COR-L47 (cell line): ENCODE results near the gene METTL9.
"Not testable (repeated sequence)": the region's sequence is repeated elsewhere in the genome, so short reads cannot be mapped to it uniquely, and the experiment has no call there.

Source experiments
- DNase-seq: peaks from one replicate; lab custom pipeline; 2025; lab: John Stamatoyannopoulos, UW

The METTL9 gene

DNA sequence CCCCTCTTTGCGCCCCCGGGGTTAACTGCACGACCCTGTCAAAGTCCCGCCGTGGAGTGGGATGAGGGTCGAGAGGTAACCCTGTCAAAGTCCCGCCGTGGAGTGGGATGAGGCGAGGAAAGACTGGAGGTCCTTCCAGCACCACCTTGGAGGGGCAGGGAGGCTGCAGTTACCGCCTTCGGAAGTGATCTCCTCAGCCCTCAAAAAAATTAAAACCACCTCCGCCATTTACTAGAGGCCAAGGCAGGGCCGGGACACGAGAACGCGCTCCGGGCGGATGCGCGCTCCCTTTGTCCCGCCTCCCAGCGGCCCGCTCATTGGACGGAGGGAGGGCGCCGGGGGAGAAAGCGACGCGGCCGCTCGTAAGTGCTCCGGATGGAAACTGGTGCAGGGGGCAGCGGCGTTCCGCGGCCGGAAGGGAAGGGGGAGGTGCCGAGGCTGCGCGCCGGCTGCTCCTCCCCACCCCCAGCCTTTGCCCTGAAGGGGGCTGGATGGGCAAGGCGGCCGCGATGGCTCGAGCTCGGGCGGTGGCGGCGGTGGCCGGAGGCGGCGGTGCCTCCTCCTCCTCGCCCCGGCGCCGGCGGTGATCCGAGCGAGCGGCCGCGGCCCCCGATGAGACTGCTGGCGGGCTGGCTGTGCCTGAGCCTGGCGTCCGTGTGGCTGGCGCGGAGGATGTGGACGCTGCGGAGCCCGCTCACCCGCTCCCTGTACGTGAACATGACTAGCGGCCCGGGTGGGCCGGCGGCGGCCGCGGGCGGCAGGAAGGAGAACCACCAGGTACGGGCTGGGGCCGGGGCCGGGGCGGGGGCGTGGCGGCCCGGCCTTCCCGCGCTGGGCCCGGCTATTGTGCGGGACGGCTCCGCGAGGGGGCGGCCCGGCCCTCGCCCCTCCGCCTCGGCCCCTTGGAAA lies at the start of gene METTL9:
TSS of gene METTL9 (plus strand) at position 456 of the 909 bp plus-strand sequence. CDS start at position 613, 157 bp downstream.
- DNase-seq = peak; percentile 92

DNA sequence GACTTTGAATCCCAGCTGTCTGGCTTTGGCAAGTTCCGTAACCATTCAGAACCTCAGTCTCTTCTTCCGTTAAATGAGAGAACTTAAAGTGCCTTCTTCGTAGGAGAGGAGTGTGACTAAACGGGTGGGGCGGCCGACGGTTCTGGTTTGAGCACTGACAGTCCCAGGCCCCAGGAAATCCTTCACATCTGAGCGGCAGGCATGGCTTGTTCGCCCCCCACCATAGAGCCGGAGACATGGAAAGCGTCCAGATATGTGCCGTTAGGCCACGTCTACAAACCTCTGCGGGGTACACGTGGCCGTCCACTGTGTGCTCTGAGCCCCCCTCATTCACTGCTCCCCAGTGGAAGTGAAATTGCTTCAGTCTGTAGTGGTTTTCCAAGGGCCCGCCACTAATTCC lies 49.4 kb upstream of the METTL9 start:
- DNase-seq = not testable (repeated sequence)

DNA sequence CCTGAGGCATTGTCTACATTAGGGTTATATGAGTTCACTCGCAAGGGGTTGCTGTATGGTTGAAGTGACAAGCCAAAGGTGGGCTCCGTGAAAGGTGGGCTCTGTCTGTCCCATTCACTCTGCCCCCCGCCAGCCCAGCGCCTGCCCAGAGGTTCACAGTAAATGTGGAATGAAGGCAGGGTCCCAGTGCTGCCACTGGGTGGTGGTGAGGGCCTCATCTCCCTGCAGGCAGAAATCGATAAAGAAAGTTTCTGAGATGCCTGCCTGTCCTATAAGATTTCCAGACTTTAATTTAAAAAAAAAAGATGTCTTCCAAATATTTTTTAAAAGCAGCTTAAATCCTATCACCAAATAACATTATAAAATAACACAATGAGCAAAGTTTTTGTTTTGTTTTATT lies 48.9 kb upstream of the METTL9 start:
- not testable (repeated sequence) for DNase-seq

DNA sequence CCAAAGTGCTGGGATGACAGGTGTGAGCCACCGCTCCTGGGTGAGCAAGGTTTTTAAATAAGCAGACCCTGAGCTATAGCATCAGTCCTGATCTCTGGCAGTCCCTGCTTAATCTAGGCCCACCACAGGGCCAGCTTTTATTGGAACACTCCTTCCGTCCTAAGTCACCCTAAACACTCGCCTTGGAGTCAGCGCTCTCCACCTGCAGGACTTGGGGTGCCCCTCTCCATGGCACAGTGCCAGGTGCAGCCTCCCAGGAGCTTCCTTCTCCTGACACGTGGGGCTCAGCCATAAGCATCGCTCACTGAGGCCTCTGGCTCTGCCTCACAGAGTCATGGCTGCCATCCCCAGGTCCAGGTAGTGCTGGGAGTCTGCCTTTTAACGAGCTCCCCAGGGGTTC lies 48.3 kb upstream of the METTL9 start:
- DNase-seq = not testable (repeated sequence)

DNA sequence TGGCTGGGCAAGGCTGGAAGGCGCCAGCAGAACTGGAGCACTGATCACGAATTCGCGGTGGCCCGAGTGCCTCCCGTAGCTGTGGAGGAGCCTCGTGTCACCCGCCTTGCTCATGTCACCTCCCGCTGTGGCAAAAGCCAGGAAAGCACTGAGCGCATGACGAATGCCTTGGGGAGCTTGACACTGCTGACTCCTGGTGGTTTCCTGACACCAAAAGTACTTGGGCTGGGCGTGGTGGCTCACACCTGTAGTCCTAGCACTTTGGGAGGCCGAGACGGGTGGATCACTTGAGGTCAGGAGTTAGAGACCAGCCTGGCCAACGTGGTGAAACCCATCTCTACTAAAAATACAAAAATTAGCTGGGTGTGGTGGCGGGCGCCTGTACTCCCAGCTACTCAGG lies 47.8 kb upstream of the METTL9 start:
- DNase-seq = not testable (repeated sequence)

DNA sequence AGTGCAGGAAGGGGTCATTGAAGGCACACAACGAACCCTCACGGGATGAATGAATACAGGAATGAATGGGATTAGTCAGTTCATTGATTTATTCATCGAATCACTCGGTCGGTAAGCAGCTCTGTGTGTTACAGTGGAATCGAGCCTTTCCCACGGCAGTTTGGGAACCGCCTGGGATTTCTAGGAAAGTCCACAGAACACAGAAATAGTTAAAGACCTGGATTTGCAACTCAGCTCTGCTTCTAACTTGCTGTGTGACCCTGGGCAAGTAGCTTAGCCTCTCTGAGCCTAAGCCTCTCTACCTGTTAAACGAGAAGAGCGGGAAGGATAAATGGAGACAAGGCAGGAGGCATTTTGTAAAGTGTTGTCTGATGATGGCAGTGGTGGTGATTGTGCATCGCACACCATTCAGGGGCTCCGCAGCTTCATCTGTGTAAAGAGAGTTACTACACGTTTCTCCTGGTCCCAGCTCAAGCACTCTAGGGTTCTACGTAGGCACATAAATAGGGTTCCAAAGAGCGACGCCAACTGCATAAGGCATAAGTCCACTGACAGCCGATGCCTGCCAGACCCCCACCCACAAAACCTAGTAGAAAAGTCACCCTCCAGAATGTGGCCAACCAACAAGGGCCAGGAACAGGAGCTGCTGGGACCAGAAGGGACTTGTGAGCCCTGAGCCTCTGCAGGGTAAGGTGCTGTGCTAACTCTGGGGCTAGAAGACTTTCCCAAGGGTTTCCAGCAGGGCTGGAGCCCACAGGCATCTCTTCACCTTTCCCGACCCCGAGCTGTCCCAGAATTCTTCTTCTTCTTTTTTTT lies 45.7 kb upstream of the METTL9 start:
- not testable (repeated sequence) for DNase-seq

DNA sequence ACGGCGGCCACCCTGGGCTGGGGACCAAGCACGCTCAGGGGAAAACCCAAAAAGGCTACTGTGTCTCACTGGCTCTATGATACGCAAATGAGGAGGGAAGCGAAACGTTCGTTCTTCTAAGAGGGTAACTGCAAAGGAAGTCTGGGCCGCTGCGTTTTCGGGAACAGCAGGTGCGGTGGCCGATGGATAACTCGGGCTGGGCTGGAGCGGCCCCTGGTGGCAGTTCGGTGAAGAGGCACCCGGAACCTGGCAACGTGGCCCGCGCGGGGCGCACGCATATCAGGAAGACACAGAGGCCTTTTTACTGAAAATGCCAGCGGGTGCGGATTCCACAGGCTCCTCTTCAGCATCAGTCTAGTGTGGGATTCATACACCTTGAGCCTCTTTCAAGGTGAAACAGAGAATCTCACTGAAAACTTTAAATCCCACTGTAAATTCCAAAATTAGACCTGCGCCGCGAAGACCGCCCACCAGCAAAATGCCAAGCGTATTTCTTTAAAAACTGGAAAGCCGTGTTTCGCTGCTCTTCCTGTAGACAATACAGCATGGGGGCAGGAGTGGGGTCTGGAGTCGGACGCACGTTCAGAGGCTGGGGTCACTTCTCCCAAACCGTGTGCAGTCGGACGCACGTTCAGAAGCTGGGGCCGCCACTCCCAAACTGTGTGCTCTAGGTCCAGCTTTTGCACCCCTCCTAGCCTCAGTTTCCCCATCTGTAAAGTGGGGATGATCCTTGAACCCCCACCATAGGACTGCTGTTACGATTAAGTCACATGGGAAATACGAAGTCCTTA lies 44.4 kb upstream of the METTL9 start:
- peak; percentile 80 for DNase-seq

DNA sequence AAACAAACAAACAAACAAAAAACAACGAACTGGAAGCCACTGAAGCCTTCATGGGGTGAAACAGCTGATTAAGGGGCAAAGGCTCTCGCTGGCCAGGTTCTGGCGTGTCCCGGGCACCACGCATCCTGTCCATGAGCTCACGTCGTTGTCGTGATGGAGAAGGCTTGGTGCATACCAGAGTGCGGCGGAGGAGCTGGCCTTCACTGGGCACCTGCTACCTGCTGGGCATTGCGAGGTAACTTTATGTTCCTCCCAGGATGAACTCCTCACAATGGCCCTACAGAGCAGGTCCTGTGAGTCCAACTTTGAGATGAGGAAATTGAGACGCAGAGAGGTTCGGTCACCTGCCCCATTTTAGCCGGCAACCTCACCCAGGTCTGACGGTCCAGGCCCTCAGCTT lies 43.8 kb upstream of the METTL9 start:
- DNase-seq = not testable (repeated sequence)

DNA sequence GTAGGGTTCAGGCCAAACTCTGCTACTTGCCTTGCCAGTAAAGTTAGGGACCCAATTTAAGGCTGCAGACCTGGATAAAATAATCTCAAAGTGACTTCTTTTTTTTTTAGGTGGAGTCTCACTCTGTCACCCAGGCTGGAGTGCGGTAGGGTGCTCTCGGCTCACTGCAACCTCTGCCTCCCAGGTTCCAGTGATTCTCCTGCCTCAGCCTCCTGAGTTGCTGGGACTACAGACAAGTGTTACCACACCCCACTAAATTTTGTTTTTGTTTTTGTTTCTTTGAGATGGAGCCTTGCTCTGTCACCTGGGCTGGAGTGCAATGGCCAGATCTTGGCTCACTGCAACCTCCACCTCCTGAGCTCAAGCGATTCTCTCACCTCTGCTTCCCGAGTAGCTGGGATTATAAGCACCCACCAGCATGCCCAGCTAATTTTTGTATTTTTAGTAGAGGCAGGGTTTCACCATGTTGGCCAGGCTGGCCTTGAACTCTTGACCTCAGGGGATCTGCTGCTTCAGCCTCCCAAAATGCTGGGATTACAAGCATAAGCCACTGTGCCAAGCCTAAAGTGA lies 43.3 kb upstream of the METTL9 start:
- DNase-seq = not testable (repeated sequence)

DNA sequence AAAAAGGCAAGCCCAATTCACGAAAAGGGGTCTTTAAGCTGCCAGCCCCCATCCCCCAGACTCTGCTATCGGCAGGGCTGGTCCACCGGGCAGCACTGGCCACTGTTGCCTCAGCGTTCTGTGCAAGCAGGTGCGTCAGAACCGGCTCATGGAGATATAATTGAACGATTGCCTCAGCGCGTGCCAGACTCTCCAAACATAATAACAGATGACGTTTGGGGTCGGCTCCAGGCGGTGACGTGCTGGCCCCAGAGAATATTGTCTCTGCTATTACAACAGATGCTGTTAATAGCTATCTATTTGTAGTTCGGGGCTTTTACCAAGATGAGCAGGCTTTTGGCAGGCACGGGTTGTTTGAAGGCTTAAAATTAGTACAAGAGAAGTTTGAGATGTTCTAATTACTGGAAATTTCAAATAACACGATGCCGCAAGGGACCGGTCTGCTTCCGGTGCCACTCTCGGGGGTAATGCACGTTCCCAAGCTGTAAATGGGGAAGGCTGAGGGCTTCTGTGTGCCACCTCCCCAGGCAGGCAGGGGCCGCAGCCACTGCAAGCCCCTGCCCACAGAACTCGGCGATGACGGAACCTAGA lies 42.6 kb upstream of the METTL9 start:
- peak; percentile 69 for DNase-seq

DNA sequence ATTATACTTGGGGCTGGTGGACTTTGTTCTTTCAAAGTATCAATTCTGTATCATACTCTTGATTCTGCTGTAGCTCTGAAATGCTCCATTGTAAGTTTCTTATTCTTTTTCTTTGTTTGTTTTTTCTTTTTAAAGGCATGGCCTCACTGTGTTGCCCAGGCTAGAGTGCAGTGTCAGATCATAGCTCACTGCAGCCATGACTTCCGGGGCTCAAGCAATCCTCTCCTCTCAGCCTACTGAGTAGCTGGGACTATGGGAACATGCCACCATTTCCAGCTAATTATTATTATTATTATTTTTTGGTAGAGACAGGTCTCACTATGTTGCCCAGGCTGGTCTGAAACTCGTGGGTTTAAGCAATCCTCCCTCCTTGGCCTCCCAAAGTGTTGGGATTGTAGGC lies 38.9 kb upstream of the METTL9 start:
- no peak for DNase-seq

DNA sequence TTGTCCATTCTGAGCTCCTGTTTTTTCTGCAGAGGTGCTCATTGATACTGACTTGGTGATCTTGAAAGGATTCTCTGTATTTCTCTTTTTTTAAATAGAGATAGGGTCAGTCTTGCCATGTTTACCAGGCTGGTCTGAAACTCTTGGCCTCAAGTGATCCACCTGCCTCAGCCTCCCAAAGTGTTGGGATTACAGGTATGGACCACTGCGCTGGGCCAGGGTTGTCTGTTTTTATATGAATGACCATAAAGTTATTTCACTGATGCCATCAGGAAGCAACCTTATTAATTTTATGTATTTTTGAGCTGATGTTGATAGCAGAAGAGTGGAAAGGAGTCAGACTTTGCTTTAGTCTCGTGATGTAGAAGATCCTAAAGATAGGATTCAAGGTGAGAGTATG lies 35.7 kb upstream of the METTL9 start:
- DNase-seq = no peak

DNA sequence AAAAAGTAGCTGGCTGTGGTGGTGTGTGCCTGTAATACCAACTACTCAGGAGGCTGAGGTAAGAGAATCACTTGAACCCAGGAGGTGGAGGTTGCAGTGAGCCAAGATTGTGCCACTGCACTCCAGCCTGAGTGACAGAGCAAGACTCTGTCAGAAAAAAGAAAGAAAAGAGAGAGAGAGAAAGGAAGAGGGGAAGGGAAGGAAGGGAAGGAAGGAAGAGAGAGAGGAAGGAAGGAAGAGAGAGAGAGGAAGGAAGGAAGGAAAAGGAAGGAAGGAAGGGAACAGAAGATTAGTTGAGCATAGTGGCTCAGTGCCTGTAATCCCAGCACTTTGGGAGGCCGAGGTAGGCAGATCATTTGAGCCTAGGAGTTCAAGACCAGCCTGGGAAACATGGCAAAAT lies 35.0 kb upstream of the METTL9 start:
- DNase-seq = not testable (repeated sequence)

DNA sequence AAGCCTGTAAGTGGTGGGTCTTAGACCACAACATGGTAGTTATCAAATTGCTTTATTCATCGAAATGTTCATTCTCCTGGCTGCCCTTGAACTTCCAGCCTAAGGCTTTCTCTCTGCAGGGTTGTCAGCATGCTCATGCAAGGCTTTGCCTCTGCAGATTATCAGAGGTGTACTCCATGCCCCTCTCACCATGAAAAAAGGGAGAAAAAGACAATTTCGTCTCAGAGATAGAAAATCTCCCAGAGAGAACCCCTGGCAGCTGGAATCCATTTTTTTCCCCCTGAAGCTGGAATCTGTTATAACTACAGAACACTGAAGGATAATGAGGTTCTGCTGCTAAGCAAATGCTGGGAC lies 33.9 kb upstream of the METTL9 start:
- DNase-seq = no peak

DNA sequence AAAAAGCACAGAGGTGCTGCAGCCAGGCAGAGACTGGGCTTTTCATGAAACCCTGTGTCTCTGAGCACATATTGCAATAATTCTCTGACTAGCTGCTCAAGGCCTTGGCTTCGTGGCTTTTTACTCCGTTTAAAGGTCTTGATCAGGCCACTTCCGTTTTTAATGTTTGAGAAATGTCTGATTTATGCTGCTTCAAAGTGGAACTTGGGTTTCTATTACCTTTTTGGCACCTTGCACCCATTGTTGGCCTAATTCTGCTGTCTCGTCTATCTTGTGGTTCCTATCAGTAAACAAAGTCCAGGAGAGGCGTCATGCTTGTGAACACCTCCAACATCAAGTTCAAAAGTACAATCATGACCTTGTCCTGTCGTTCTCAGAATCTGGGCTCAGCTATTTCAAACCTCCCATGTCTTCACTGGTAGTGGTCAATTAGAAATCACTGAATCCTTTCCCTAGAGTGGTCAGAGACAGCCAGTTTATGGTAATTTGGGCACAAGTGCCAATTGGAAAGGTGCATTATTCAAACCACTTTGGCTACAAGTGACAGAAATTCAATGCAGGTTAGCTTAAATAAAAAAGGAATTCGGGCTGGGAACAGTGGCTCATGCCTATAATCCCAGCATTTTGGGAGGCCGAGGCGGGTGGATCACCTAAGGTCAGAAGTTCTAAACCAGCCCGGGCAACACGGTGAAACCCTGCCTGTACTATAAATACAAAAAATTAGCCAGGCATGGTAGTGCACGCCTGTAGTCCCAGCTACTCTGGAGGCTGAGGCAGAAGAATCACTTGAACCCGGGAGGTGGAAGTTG lies 33.3 kb upstream of the METTL9 start:
- DNase-seq = no peak

DNA sequence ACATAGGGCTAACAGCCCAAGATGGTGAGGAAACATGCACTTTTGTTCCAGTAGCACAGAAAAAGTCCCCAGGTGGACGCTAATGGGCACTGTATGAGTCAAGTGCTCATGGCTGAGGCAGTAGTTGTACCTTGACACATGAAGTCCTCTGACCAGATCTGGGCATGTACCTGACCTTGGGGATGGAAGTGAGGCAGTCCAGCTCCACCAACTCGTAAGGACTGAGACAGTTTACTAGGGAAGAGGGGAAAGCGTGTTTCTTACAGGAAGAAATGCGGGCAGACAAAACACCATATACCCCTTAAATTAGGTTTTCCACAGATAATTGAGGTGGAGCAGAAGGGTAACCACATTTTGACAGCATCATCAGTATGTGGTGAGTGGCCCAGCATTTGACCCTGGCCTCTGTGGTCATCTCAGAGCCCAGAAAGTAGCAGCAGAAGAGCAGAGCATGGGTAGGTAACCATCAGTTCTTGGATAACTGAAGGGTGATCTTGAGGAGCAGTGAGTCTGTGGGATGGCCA lies 32.4 kb upstream of the METTL9 start:
- no peak for DNase-seq

DNA sequence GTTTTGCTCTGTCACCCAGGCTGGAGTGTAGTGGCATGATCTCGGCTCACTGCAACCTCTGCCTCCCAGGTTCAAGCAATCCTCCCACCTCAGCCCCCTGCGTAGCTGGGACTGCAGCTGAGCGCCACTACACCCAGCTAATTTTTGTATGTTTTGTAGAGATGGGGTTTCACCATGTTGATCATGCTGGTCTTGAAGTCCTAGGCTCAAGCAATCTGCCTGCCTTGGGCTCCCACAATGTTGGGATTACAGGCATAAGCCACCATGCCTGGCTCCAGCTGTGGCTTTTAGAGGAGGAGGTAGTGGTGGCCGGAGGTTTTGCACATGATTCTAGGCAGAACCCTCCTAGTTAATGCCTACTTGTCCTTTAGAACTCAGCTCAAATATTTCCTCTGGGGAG lies 31.9 kb upstream of the METTL9 start:
- DNase-seq = not testable (repeated sequence)

DNA sequence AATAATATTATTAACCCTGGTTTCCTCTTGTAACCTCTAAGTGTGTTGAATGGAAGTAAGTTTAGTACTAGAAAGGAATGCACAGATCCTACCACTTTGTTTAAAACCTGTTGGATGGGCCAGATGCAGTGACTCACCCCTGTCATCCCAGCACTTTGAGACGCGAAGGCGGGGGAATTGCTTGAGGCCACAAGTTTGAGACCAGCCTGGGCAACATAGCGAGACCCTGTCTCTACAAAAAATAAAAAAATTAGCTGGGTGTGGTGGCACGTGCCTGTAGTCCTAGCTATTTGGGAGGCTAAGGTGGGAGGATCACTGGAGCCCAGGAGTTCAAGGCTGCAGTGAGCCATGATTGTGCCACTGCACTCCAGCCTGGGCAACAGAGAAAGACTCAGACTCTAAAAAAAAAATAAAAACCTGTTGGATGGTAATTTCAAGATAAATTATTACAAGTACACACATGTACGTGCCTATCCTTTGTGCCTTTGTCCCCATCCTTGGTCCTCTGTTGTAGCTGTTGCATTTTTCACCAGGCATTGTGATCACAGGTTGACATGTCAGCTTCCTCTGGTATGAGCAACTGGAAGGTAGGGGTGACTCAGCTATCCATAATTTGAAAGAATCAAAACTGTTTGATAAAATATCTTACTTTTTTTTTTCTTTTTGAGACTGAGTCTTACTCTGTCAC lies 30.7 kb upstream of the METTL9 start:
- DNase-seq = no peak

DNA sequence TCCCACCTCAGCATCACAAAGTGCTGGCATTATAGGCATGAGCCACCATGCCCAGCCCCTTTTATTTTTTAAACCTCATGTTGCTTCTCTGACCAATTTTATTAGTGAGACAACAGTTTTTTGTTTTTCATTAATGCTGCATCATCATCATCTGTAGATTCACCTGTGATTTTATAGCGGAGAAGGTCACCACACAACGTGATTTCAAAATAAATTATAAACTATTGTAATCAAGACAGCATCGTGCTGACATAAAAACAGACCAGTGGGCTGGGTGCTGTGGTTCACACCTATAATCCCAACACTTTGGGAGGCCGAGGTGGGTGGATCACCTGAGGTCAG lies 28.7 kb upstream of the METTL9 start:
- no peak for DNase-seq

DNA sequence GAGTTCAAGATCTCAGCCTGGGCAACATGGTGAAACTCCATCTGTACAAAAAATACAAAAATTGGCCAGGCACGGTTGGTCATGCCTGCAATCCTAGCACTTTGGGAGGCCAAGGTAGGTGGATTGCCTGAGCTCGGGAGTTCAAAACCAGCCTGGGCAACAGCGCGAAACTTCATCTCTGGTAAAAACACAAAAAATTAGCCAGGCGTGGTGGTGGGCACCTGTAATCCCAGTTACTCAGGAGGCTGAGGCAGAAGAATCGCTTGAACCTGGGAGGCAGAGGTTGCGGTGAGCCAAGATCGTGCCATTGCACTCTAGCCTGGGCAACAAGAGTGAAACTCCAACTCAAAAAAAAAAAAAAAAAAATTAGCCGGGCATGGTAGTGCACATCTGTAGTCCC lies 25.9 kb upstream of the METTL9 start:
- DNase-seq = not testable (repeated sequence)
